ENCODE measurements around the gene NEGR1.

Gene NEGR1

GRCh38 chr1:71424536-71424935 lies 857.8 kb downstream of the NEGR1 start:
- FAIRE-seq = no peak
- no peak for DNase-seq (ENCODE audit: insufficient read length, low spot score)

GRCh38 chr1:71422221-71422620 lies 860.1 kb downstream of the NEGR1 start:
- FAIRE-seq = no peak
- DNase-seq (ENCODE audit: insufficient read length, low spot score) = no peak

- no peak for DNase-seq (ENCODE audit: insufficient read length, low spot score)
- no peak for FAIRE-seq
Measured at GRCh38 chr1:71417421-71417820, 864.9 kb downstream of the NEGR1 start.

- no peak for DNase-seq (ENCODE audit: insufficient read length, low spot score)
- no peak for FAIRE-seq
Measured at GRCh38 chr1:71414179-71414578, 868.2 kb downstream of the NEGR1 start.

GRCh38 chr1:71413441-71414175 lies 868.7 kb downstream of the NEGR1 start:
- DNase-seq (ENCODE audit: insufficient read length, low spot score) (no peak), FAIRE-seq (no peak)

GRCh38 chr1:71400050-71400449 lies 882.3 kb downstream of the NEGR1 start:
- FAIRE-seq = no peak
- DNase-seq (ENCODE audit: insufficient read length, low spot score) = no peak

- no peak for DNase-seq (ENCODE audit: insufficient read length, low spot score)
- FAIRE-seq = no peak
Measured at GRCh38 chr1:71399594-71399993, 882.7 kb downstream of the NEGR1 start.

GRCh38 chr1:71393301-71393700 lies 889.0 kb downstream of the NEGR1 start:
- DNase-seq (ENCODE audit: insufficient read length, low spot score) = no peak
- no peak for FAIRE-seq

- DNase-seq (ENCODE audit: insufficient read length, low spot score) (no peak), FAIRE-seq (no peak)
Measured at GRCh38 chr1:71390518-71390917, 891.8 kb downstream of the NEGR1 start.

GRCh38 chr1:71377886-71378285 lies 904.5 kb downstream of the NEGR1 start:
- DNase-seq (ENCODE audit: insufficient read length, low spot score) (no peak), FAIRE-seq (no peak)

- FAIRE-seq = no peak
- DNase-seq (ENCODE audit: insufficient read length, low spot score) = no peak
Measured at GRCh38 chr1:71372496-71372895, 909.8 kb downstream of the NEGR1 start.

- no peak for FAIRE-seq
- DNase-seq (ENCODE audit: insufficient read length, low spot score) = no peak
Measured at GRCh38 chr1:71371581-71371980, 910.8 kb downstream of the NEGR1 start.

- DNase-seq (ENCODE audit: insufficient read length, low spot score) = no peak
- no peak for FAIRE-seq
Measured at GRCh38 chr1:71364236-71364635, 918.1 kb downstream of the NEGR1 start.

GRCh38 chr1:71362691-71363090 lies 919.6 kb downstream of the NEGR1 start:
- DNase-seq (ENCODE audit: insufficient read length, low spot score) (no peak), FAIRE-seq (no peak)

- no peak for DNase-seq (ENCODE audit: insufficient read length, low spot score)
- FAIRE-seq = no peak
Measured at GRCh38 chr1:71362076-71362475, 920.3 kb downstream of the NEGR1 start.

GRCh38 chr1:71357708-71358107 lies 924.6 kb downstream of the NEGR1 start:
- FAIRE-seq (no peak), DNase-seq (ENCODE audit: insufficient read length, low spot score) (no peak)

GRCh38 chr1:71351438-71351837 lies 930.9 kb downstream of the NEGR1 start:
- FAIRE-seq (no peak), DNase-seq (ENCODE audit: insufficient read length, low spot score) (no peak)

- FAIRE-seq = no peak
- no peak for DNase-seq (ENCODE audit: insufficient read length, low spot score)
Measured at GRCh38 chr1:71350805-71351204, 931.5 kb downstream of the NEGR1 start.

- FAIRE-seq = no peak
- DNase-seq (ENCODE audit: insufficient read length, low spot score) = no peak
Measured at GRCh38 chr1:71350330-71350729, 932.0 kb downstream of the NEGR1 start.
